Stimulated activated CD4-positive, alpha-beta T cell treated with anti-CD3 and anti-CD28 coated beads, Interleukin-1b, Interleukin-23, amount 100 ng/mL, for 48 hours (primary cell): ENCODE results near the gene SCRN3.
"Not testable (repeated sequence)": the region's sequence is repeated elsewhere in the genome, so short reads cannot be mapped to it uniquely, and the experiment has no call there.

Experiments used
- DNase-seq: peaks from one replicate; pipeline ENCODE4 v3.0.0-alpha.2; 2020

SCRN3 gene, protein sequence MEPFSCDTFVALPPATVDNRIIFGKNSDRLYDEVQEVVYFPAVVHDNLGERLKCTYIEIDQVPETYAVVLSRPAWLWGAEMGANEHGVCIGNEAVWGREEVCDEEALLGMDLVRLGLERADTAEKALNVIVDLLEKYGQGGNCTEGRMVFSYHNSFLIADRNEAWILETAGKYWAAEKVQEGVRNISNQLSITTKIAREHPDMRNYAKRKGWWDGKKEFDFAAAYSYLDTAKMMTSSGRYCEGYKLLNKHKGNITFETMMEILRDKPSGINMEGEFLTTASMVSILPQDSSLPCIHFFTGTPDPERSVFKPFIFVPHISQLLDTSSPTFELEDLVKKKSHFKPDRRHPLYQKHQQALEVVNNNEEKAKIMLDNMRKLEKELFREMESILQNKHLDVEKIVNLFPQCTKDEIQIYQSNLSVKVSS

DNA sequence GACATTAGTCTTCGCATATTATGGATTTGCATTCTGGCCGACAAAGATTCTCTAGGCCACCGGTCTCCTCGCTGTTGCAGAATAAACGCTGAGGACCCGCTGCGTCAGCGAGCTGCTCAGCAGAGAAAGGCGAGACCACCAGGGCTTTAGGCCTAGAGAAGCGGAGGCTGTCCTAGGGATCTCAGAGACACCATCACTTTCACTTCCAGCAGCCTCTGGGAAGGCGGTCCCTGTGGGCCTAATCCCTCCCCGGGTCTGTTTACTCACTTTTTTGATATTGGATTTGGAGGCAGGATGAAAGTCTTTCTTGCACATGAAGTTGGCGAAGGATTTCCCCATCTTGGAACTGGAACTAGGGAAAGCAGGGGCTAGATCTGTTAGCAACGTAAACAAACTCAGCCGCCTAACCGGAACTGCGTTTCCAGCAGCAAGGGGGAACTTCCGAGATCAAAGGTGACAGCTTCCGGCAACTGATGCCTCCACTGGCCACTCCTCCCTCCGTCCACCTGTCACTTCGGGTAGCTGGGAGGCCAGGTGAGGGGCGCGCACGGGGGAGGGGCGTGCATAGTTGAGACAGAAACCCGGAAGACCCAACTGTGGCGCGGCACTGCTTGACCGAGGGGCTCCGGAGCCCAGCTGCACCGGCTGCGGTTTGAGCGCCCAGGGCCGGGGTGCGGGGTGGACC, at the start of gene SCRN3:
Gene SCRN3 (plus strand): TSS at position 447 of the 685 bp plus-strand sequence. CDS start 2,554 bp downstream, outside the sequence.
- peak; percentile 76 for DNase-seq

DNA sequence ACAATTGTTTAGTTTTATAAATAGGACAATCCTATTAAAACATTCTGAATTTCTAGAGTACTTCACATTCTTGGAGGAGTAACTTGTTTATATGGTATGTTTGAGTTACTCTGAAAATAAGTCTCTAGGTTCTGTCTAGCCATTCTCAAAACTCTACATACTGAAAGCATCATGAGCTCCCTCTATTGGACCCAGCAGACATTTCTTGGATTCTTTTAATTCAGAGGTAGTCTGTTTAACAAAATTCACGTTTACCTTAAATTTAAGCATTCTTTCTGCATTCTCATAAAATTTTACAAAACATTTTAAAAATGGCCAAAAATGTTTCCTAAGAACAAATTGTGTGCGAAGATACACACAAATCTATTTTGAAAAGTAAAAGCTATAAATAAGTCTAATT, 45.5 kb upstream of the SCRN3 start:
- DNase-seq: no peak

DNA sequence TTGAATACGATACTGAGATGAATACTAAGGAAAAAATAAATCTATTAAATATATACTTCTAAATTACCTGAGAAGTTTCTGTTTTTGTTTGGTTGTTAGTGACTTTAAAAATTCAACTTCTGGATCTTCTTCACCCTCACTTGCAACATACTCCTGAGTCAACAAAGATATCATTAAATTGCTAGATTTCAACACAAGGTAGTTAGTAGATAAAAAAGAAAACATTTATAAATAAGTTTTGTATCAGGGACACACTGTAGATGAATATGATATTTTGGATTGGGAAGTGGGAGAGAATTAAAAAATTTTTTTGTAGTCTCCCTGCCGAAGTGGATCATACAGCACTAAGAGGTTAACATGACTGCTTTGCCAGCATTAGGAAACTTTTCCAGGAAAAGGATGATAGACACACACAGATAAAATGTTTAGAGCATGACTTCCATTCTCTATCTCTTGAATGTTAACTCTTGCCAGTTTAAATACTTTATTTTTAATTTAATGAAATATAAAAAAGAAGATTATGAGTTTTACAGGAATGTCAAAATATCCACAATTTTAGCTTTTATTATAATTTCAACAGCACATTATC, 44.8 kb upstream of the SCRN3 start:
- DNase-seq: no peak

DNA sequence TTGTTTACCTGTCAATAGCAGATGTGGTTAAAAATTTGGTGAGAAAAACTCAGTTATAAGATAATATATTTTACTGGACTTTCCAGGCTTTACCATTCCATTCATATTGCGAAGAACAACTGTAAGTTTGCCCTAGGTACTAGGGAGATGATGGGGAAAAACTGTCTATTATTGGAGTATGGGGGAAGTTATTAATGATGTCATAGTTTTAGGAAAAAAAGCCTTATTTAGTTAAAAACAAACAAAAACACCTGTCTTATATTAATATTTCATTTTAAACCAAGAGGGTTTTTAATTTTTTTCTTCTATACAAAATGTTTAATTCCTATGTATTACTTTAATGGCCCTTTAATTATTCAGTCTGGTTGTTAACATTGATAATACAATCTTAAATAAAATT, 42.5 kb upstream of the SCRN3 start:
- no peak for DNase-seq

DNA sequence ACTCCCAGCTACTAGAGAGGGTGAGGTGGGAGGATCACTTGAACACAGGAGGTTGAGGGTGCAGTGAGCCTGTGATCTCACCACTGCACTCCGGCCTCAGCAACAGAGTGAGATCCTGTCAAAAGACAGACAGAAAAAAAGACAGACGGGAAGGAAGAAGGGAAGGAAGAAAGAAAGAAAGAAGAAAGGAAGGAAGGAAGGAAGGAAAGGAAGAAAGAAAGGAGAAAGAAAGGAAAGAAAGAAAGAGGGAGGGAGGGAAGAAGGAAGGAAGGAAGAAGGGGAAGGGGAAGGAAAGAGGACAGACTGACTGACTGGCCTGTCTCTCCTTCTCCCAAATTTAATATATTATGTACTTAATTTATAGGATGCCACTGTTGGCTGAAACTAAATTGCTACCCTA, 39.2 kb upstream of the SCRN3 start:
- no peak for DNase-seq

DNA sequence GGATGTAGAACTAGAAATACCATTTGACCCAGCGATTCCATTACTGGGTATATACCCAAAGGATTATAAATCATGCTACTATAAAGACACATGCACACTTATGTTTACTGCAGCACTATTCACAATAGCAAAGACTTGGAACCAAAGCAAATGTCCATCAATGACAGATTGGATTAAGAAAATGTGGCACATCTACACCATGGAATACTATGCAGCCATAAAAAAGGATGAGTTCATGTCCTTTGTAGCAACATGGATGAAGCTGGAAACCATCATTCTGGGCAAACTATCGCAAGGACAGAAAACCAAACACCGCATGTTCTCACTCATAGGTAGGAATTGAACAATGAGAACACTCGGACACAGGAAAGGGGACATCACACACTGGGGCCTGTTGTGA, 35.9 kb upstream of the SCRN3 start:
- DNase-seq: not testable (repeated sequence)

DNA sequence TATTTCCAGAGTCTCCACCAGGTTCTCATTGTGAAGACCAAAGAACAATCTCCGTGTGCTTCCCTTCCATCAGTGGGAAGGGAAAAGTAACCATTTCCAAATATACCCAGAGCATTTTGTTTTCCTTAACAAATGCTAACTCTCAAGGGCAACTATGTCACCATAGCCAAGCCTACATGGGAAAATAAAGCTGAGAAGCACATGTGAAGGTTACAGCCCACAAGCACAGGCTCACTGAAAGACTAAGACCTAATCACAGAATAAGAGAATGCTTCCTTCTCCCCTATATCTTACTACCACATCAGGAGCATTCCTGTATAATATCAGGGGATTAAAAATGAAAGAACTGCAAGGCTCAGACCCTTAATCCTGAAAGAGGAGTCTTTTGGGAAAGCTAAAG, 32.6 kb upstream of the SCRN3 start:
- DNase-seq: no peak

DNA sequence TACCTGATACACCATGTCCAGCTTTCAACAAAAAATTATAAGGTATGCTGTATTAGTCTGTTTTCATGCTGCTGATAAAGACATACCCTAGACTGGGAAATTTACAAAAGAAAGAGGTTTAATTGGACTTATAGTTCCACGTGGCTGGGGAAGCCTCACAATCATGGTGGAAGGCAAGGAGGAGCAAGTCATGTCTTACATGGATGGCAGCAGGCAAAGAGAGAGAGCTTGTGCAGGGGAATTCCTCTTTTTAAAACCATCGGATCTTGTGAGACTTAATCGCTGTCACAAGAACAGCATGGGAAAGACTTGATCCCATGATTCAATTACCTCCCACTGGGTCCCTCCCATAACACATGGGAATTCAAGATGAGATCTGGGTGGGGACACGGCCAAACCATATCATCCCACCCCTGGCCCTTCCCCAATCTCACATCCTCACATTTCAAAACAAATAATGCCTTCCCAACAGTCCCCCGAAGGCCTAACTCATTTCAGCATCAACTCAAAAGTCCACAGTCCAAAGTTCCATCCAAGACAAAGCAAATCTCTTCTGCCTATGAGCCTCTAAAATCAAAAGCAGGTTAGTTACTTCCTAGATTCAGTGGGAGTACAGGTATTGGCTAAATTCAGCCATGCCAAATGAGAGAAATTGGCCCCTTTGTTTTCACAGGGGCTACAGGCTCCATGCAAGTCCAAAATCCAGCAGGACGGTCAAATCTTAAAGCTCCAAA, 31.9 kb upstream of the SCRN3 start:
- not testable (repeated sequence) for DNase-seq

DNA sequence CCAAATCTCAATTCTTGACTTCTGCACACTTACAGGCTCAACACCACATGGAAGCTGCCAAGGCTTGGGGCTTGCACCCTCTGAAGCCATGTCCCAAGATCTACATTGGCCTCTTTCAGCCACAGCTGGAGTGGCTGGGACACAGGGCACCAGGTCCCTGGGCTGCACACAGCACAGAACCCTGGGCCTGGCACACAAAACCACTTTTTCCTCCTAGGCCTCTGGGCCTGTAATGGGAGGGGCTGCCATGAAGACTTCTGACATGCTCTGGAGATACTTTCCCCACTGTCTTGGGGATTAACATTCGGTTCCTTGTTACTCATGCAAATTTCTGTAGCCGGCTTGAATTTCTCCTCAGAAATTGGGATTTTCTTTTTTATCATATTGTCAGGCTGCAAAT, 30.9 kb upstream of the SCRN3 start:
- DNase-seq: no peak

DNA sequence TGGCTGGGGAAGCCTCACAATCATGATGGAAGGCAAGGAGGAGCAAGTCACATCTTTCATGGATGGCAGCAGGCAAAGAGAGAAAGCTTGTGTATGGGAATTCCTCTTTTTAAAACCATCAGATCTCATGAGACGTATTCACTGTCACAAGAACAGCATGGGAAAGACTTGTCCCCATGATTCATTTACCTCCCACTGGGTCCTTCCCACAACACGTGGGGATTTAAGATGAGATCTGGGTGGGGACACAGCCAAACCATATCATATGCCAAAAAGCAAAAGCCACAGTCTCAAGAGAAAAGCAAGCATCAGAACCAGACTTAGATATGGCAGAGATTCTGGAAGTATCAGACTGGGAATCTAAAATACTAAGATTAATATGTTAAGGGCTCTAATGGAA, 30.0 kb upstream of the SCRN3 start:
- DNase-seq: no peak

DNA sequence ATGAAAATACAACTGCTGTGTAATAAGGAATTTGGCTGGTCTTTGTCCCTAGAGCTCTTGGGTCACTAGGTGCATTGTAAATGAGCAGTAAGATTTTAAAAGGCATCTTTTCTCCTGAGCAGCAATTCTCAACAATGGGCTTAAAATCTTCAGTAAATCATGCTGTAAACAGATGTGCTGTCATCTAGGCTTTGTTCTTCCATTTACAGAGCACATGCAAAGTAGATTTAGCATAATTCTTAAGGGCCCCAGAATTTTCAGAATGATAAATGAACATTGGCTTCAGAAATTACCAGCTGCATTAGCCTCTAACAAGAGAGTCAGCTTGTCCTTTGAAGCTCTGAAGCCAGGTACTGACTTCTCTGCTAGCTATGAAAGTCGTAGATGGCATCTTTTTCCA, 26.8 kb upstream of the SCRN3 start:
- DNase-seq: no peak

DNA sequence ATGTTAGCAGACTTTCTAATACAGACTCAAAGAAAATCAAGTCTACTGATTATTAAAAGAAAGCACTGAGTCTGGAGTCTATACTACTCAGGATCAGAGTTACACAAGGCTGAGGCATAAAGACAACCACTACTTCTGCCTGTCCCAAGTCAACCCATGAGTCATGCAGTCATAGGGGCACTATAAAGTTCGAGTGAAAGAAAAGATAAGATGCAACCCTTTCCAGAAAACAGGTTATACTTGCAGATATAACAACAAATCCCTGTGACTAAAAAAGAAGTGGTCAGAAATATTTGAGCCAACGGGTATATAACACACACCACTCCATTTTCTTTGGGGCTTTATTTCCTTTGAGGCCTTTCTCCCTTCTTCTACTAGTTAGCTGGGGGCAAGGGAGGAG, 18.6 kb upstream of the SCRN3 start:
- no peak for DNase-seq

DNA sequence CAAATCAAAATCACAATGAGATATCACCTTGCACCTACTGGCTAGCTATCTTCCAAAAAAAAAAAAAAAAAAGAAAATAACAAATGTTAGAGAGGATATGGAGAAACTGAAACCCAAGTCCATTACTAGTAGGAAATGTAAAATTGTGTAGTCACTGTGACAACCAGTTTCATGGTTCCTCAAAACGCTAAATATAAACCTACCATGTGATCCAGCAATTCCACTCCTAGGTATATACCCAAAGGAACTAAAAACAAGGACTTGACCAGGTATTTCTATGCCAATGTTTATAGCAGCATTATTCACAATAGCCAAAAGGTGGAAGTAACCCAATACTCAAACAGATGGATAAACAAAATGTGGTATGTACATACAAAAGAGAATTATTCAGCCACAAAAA, 11.7 kb upstream of the SCRN3 start:
- DNase-seq: no peak

DNA sequence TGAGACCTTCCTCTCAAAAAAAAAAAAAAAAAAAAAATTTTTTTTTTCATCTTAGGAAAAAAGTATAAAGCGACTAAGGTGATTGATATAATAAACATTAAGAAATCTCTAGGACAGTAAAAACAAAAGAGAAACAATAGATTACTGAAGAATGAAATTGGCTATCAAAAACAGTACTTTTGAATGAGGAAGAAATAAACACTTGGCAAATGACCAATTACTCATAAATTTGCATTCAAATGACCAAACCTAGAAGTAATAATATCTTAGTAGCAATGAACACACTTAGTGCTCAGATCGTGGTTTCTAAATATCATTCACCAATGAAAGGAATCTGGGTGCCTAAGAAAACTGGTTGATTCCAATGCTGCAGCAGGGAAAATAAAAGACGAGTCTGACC, 10.3 kb upstream of the SCRN3 start:
- DNase-seq: no peak

DNA sequence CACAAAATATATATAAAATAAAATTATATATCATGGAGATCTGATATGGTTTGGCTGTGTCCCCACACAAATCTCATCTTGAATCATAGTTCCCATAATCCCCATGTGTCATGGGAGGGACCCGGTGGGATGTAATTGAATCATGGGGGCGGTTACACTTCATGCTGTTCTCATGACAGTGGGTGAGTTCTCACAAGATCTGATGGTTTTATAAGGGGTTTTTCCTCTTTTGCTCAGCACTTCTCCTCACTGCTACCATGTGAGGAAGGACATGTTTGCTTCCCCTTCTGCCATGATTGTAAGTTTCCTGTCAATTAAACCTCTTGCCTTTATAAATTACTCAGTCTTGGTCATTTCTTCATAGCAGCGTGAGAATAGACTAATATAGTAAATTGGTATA, 6.8 kb upstream of the SCRN3 start:
- not testable (repeated sequence) for DNase-seq

DNA sequence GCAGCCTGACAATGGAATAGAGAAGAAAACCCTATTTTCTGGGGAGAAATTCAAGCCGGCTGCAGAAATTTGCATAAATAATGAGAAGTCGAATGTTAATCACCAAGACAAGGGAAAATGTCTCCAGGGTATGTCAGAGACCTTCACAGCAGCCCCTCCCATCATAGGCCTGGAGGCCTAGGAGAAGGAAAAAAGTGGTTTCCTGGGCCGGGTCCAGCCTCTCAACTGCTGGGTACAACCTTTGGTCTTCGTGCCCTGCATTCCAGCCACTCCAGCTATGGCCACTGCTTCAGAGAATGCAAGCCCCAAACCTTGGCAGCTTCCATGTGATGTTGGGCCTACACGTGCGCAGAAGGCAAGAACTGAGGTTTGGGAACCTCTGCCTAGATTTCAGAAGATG, 6.0 kb upstream of the SCRN3 start:
- DNase-seq: no peak

DNA sequence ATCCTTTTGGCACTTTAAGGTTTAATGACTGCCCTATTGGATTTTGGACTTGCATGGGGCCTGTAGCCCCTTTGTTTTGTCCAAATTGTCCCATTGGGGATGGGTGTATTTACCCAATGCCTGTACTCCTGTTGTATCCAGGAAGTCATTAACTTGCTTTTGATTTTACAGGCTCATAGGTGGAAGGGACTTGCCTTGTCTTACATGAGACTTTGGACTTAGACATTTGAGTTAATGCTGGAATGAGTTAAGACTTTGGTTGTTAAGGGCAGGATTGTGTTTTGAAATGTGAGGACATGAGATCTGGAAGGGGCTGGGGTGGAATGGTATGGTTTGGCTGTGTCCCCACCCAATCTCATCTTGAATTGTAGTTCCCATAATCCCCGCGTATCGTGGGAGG, 5.2 kb upstream of the SCRN3 start:
- not testable (repeated sequence) for DNase-seq

DNA sequence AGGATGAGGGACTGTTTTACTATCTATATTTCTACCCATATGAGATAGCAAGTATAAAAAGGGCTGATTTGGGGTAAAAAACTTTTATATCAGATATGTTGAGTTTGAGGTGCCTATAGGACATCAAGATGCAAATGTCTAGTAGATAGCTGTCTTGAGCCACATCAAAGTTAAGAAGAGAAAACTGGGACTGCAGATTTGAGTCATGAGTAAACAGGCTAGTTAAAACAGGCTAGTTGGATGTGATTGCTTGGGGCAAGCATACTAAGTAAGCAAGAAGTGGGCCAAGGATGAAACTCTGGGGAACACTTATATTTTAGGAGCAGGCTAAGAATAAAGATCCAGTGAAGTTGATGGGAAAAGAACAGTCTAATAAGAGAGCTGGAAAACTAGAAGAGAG, 2.8 kb upstream of the SCRN3 start:
- DNase-seq: no peak

DNA sequence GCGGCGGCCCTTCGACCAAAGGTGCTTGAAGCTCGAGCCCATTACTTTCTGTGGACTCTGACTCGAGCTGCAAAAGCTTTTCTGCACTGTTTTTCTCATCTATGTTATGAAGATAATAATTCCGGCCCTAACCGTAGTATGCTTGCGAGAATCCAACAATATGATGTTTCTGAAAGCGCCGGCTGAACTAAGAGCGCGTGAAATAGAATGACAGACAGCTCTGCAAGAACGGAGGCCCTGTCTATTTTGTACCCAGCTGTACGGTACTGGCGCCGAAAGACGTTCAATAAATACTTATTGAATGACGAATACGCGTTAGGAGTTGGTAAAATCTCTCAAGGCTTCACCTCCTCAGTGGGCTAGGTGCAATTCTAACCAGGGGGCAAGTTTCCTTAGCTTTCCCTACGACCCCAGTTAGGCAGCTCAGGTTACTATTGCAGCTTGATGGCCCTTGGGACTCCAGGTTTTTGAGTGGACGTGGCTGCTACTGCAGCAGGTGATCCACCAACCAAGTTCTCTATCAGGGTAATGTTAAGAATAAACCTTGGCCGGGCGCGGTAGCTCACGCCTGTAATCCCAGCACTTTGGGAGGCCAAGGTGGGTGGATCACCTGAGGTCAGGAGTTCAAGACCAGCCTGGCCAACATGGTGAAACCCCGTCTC, 570 bp downstream of the SCRN3 start:
- no peak for DNase-seq

DNA sequence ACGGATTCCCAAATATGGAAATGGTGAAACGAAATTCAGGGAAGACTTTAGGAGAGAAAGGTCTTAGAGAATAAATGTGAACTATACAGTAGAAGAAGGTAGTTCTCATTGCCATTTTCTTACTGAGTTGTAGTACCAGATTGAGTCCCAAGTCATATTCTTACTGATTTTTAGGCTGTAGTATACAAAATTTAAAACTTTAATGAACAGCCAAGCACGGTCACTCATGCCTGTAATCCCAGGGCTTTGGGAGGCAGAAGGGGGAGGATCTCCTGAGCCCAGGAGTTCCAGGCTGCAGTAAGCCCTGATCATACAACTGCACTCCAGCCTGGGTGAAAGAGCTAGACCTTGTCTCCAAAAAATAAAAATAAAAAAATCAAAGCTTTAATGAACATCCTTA, 2.2 kb downstream of the SCRN3 start:
- DNase-seq: no peak

DNA sequence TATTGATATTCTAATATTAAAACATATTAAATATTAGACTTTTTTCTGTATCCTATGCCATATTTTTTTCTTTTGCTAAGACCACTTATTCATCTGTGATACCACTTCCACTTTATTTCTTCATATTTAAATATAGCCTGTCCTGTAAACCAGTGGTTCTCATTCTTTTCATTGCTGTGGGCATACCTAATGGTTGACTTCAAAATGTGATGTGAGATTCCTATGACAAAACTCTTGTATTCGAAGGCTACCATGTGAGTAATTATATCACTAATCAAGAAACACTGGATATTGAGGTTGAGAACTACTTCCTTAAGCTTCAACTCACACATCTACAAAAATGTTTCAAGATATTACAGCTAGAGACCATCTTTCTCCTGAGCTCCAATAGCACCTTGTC, 3.6 kb downstream of the SCRN3 start:
- no peak for DNase-seq

DNA sequence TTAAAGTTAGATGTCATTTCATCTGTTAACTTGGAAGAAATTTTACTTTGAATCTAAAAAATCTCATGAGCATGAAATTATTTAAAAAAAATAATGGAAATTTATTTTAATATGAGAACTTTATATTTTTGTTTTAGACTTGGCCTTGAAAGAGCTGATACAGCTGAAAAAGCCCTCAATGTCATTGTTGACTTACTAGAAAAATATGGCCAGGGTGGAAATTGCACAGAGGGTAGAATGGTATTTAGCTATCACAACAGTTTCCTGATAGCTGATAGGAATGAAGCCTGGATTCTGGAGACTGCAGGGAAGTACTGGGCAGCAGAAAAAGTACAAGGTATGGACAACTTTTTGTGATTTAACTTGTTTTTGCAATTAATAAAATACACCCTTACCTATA, 5.3 kb downstream of the SCRN3 start:
- DNase-seq: no peak

DNA sequence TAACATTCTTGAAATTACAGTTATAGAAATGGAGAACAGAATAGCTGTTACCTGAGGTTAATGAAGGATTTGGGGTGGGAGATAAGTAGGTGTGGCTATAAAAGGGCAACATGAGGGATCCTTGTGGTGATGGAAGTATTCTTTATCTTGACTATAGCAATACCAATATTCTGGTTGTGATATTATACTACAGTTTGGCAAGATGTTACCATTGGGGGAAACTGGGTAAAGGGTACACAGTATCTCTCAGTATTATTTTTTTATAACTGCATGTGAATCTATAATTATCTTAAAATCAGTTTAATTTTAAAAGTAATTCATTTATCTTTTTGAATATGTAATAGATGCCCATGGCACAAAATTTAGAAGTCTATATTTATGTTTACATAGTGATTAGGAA, 8.1 kb downstream of the SCRN3 start:
- DNase-seq: no peak
